Coronary artery (tissue), 2 donors: ENCODE data around the gene KLK10.

Experiments
- DNase-seq: peaks from one replicate; pipeline ENCODE4 v3.0.0-alpha.2; 2017; ENCODE audit warnings: low spot score
- H3K27ac ChIP-seq, 2 donors: fragments of 200-600 bp; sonication (generic); one replicate each; pipeline ENCODE4 v1.5.1; 2016 to 2019
- H3K4me3 ChIP-seq: fragments of 200-600 bp; sonication (generic); 2 replicates; pipeline ENCODE4 v1.5.1; 2016; ENCODE audit warnings: mild to moderate bottlenecking, moderate library complexity
- CTCF ChIP-seq: fragments of 200-600 bp; sonication (generic); IDR thresholded peaks from one replicate; pipeline ENCODE4 v1.5.1; 2019; ENCODE audit warnings: antibody characterized with exemption

Gene KLK10

GRCh38 chr19:51020988-51021651 lies 1.6 kb upstream of the KLK10 start:
- DNase-seq, result no peak
- H3K4me3 ChIP-seq, result no peak overlapping the region
- no peak for TF ChIP-seq CTCF
- no peak overlapping the region for H3K27ac ChIP-seq

DNA sequence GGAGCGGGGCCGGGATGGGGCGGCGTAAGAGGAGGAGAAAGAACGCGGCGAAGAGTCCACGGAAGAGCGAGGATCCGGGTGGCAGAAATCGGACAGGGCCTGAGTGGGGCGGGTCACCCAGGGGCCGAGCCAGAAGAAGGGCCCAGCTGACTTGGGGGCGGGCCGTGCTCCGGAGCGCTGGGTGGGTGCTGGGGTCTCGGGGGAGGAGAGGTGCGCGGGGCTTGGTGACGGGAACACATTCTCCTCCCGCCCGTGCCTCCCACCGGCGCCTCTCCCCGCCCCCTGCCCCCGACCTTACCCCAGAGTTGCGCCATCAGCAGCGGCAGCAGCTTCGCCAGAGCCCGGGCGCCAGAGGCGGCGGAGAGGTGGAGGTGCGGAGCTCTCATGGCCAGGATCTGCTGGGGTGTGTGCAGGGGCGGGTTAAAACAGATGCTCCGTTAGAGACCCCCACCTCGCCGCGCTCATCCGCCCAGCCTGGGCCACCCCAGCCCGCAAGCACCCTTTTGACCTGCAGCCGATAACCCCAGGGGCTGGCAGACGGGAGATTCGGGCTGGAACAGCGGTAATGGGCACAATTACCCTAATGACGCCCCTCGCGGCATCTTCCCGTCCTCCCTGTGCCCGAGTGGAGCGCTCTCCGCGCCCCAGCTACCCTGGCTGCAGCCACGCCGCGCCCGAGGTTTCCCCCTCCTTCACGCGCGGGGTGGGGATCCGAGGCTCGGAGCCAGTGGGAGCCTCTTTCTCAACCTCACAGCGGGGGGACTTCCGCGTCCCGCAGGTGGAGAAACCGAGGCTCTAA lies 565 bp downstream of the KLK10 start:
- Histone ChIP-seq H3K27ac (no peak overlapping the region), H3K4me3 (peak overlapping the region; percentile 66)
- DNase-seq, result no peak
- no peak for TF ChIP-seq CTCF

DNA sequence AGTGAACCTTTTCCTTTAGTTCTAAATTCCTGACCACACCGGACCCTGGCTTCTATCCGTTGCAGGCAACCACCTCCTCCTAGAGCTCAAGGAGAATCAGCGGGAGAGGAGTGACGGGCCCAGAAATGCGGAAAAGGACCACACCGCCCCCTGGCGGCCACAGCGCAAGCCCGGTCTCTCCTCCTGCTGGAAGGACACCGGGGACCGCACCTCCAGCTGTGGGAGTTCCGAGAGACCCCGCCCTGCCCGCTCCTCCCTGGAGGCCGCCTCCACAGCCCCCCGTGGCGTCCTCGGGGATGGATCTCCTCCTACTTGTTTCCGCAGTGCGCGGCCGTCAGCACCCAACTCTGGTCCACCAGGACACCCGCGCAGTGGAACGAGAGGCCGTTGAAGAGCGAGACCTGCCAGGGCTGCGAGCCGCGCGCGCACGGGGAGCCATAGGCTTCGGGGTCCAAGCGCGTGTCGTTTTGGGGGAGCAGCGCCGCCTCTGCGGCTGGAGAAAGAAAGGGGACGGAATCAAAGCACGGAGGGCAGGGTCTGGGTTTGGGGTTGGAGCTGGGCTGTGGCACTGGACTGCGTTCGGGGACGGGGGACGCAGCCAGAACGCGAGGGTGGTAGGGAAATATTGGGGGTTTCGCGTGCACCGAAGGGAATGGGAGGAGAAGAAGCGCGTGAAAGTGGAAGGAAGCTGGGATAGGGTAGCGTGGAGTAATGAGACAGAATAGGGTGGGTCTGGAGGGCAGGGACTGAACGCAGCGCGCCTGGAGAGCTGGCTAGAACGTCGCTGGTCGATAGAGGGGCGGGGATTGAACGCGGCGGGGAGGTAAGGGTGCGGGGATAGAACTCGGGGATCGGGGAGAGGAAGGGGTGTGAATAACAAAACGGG lies 2.5 kb downstream of the KLK10 start:
- no peak for DNase-seq
- H3K27ac ChIP-seq, result no peak overlapping the region
- peak overlapping the region; percentile 53 for H3K4me3 ChIP-seq
- TF ChIP-seq CTCF, result no peak

GRCh38 chr19:51015691-51016267 lies 3.7 kb downstream of the KLK10 start:
- no peak for DNase-seq
- H3K27ac ChIP-seq, result no peak overlapping the region
- no peak overlapping the region for H3K4me3 ChIP-seq
- TF ChIP-seq CTCF, result no peak

- Histone ChIP-seq H3K27ac (no peak overlapping the region), H3K4me3 (no peak overlapping the region)
- DNase-seq, result no peak
- no peak for TF ChIP-seq CTCF
These were observed 5.3 kb downstream of the KLK10 start for GRCh38 chr19:51014242-51014641.

- no peak overlapping the region for H3K4me3 ChIP-seq
- DNase-seq, result no peak
- no peak overlapping the region for H3K27ac ChIP-seq
- no peak for TF ChIP-seq CTCF
These were observed 6.8 kb downstream of the KLK10 start for GRCh38 chr19:51012661-51013190.
